ENCODE data around the gene NUDT16L1. TPM values are rescaled to one million over a fixed set of nuclear protein-coding genes. Genes with fewer than 3 reads are reported as not detected.

Gene NUDT16L1
- total and polyA plus RNA-seq, 5 donors = 30.5 to 62.3 (median 46.6) TPM

GRCh38 chr16:4684058-4684715 lies 9.2 kb upstream of the NUDT16L1 start:
- Histone ChIP-seq H3K9me3 (ENCODE audit: control insufficient read depth, low read length) (no peaks in the 10 kb centered on the region), H3K4me3 (ENCODE audit: low read length) (no peak overlapping the region), H3K27me3 (ENCODE audit: control insufficient read depth, insufficient read depth) (no peaks in the 10 kb centered on the region), H3K27ac (ENCODE audit: low read length) (no peak overlapping the region), H3K4me1 (ENCODE audit: control insufficient read depth, insufficient read depth, low read length) (peaks cover 2% of the 10 kb centered on the region)
- DNase-seq (peak in 2 of 3 donors; percentile 41 to 55), ATAC-seq (no peak)
- intact Hi-C loops (cut with DNase I) = no loop called here
- WGBS = 96% methylated on average over 23 of the region's 23 CpGs

- H3K4me3 ChIP-seq (ENCODE audit: low read length) = no peak overlapping the region
- no peaks in the 10 kb centered on the region for H3K27me3 ChIP-seq (ENCODE audit: control insufficient read depth, insufficient read depth)
- intact Hi-C loops (cut with DNase I) = no loop called here
- 92% methylated on average over 13 of the region's 13 CpGs for WGBS
- DNase-seq (peak in 2 of 3 donors; percentile 14 to 47), ATAC-seq (no peak)
- no peaks in the 10 kb centered on the region for H3K9me3 ChIP-seq (ENCODE audit: control insufficient read depth, low read length)
- no peak overlapping the region for H3K27ac ChIP-seq (ENCODE audit: low read length)
- H3K4me1 ChIP-seq (ENCODE audit: control insufficient read depth, insufficient read depth, low read length) = no peaks in the 10 kb centered on the region
Measured at GRCh38 chr16:4684763-4685162, 8.6 kb upstream of the NUDT16L1 start.

- DNase-seq = peak in 2 of 3 donors; percentile 43 to 51
Measured at GRCh38 chr16:4685292-4685691, 8.1 kb upstream of the NUDT16L1 start.

GRCh38 chr16:4685776-4686496 lies 7.4 kb upstream of the NUDT16L1 start:
- ATAC-seq (no peak), DNase-seq (peak in 2 of 3 donors; percentile 44 to 56)
- 96% methylated on average over 38 of the region's 38 CpGs for WGBS
- no peak overlapping the region for H3K4me3 ChIP-seq (ENCODE audit: low read length)
- intact Hi-C loops (cut with DNase I) = no loop called here
- no peaks in the 10 kb centered on the region for H3K27me3 ChIP-seq (ENCODE audit: control insufficient read depth, insufficient read depth)
- H3K27ac ChIP-seq (ENCODE audit: low read length) = no peak overlapping the region
- no peaks in the 10 kb centered on the region for H3K9me3 ChIP-seq (ENCODE audit: control insufficient read depth, low read length)
- H3K4me1 ChIP-seq (ENCODE audit: control insufficient read depth, insufficient read depth, low read length) = no peaks in the 10 kb centered on the region

More at GRCh38 chr16:4685292-4685691, 8.1 kb upstream of the NUDT16L1 start:
- WGBS = 81% methylated on average over 13 of the region's 13 CpGs
- H3K4me3 ChIP-seq (ENCODE audit: low read length) = no peak overlapping the region
- no peak overlapping the region for H3K27ac ChIP-seq (ENCODE audit: low read length)
- no peak for ATAC-seq
- no peaks in the 10 kb centered on the region for H3K4me1 ChIP-seq (ENCODE audit: control insufficient read depth, insufficient read depth, low read length)
- H3K9me3 ChIP-seq (ENCODE audit: control insufficient read depth, low read length) = no peaks in the 10 kb centered on the region
- intact Hi-C loops (cut with DNase I) = no loop called here
- no peaks in the 10 kb centered on the region for H3K27me3 ChIP-seq (ENCODE audit: control insufficient read depth, insufficient read depth)

GRCh38 chr16:4686497-4687210 lies 6.7 kb upstream of the NUDT16L1 start:
- no peak overlapping the region for H3K4me3 ChIP-seq (ENCODE audit: low read length)

GRCh38 chr16:4687416-4687815 lies 5.9 kb upstream of the NUDT16L1 start:
- Histone ChIP-seq H3K4me3 (ENCODE audit: low read length) (no peak overlapping the region), H3K4me1 (ENCODE audit: control insufficient read depth, insufficient read depth, low read length) (no peaks in the 10 kb centered on the region), H3K9me3 (ENCODE audit: control insufficient read depth, low read length) (no peaks in the 10 kb centered on the region), H3K27ac (ENCODE audit: low read length) (no peak overlapping the region), H3K27me3 (ENCODE audit: control insufficient read depth, insufficient read depth) (no peaks in the 10 kb centered on the region)
- ATAC-seq = no peak
- 80% methylated on average over 8 of the region's 8 CpGs for WGBS
- intact Hi-C loops (cut with DNase I) = no loop called here
- DNase-seq = peak in 2 of 3 donors; percentile 9 to 27

More at GRCh38 chr16:4686497-4687210, 6.7 kb upstream of the NUDT16L1 start:
- Histone ChIP-seq H3K27me3 (ENCODE audit: control insufficient read depth, insufficient read depth) (no peaks in the 10 kb centered on the region), H3K4me1 (ENCODE audit: control insufficient read depth, insufficient read depth, low read length) (no peaks in the 10 kb centered on the region), H3K27ac (ENCODE audit: low read length) (no peak overlapping the region), H3K9me3 (ENCODE audit: control insufficient read depth, low read length) (no peaks in the 10 kb centered on the region)
- intact Hi-C loops (cut with DNase I) = no loop called here
- peak in 2 of 3 donors; percentile 55 to 56 for DNase-seq
- WGBS = 91% methylated on average over 27 of the region's 27 CpGs
- no peak for ATAC-seq

- Histone ChIP-seq H3K9me3 (ENCODE audit: control insufficient read depth, low read length) (no peaks in the 10 kb centered on the region), H3K27me3 (ENCODE audit: control insufficient read depth, insufficient read depth) (no peaks in the 10 kb centered on the region), H3K4me1 (ENCODE audit: control insufficient read depth, insufficient read depth, low read length) (no peaks in the 10 kb centered on the region), H3K27ac (ENCODE audit: low read length) (no peak overlapping the region), H3K4me3 (ENCODE audit: low read length) (no peak overlapping the region)
- intact Hi-C loops (cut with DNase I) = no loop called here
- WGBS = 90% methylated on average over 39 of the region's 39 CpGs
- ATAC-seq (no peak), DNase-seq (peak; percentile 16 to 54 (median 53))
Measured at GRCh38 chr16:4687946-4688673, 5.3 kb upstream of the NUDT16L1 start.

GRCh38 chr16:4688674-4689045 lies 4.7 kb upstream of the NUDT16L1 start:
- Histone ChIP-seq H3K4me3 (ENCODE audit: low read length) (no peak overlapping the region), H3K9me3 (ENCODE audit: control insufficient read depth, low read length) (no peaks in the 10 kb centered on the region), H3K27ac (ENCODE audit: low read length) (no peak overlapping the region), H3K27me3 (ENCODE audit: control insufficient read depth, insufficient read depth) (no peaks in the 10 kb centered on the region), H3K4me1 (ENCODE audit: control insufficient read depth, insufficient read depth, low read length) (no peaks in the 10 kb centered on the region)
- ATAC-seq (no peak), DNase-seq (peak; percentile 24 to 65 (median 61))
- intact Hi-C loops (cut with DNase I) = no loop called here
- 93% methylated on average over 22 of the region's 22 CpGs for WGBS

GRCh38 chr16:4689091-4689671 lies 4.2 kb upstream of the NUDT16L1 start:
- 90% methylated on average over 21 of the region's 21 CpGs for WGBS
- no peak overlapping the region for H3K27ac ChIP-seq (ENCODE audit: low read length)
- H3K4me3 ChIP-seq (ENCODE audit: low read length) = no peak overlapping the region
- no peaks in the 10 kb centered on the region for H3K4me1 ChIP-seq (ENCODE audit: control insufficient read depth, insufficient read depth, low read length)
- no peaks in the 10 kb centered on the region for H3K27me3 ChIP-seq (ENCODE audit: control insufficient read depth, insufficient read depth)
- H3K9me3 ChIP-seq (ENCODE audit: control insufficient read depth, low read length) = no peaks in the 10 kb centered on the region
- intact Hi-C loops (cut with DNase I) = no loop called here
- DNase-seq (peak in 2 of 3 donors; percentile 48 to 50), ATAC-seq (no peak)

GRCh38 chr16:4689864-4690704 lies 3.3 kb upstream of the NUDT16L1 start:
- ATAC-seq (no peak), DNase-seq (peak; percentile 14 to 59 (median 44))
- intact Hi-C loops (cut with DNase I) = loop anchor here in 1 of 4 donors (10.0 kb wide), 1 partner anchor 265 kb away; the partner anchor contains the start of gene SEC14L5
- Histone ChIP-seq H3K9me3 (ENCODE audit: control insufficient read depth, low read length) (no peaks in the 10 kb centered on the region), H3K4me3 (ENCODE audit: low read length) (no peak overlapping the region), H3K27ac (ENCODE audit: low read length) (no peak overlapping the region), H3K4me1 (ENCODE audit: control insufficient read depth, insufficient read depth, low read length) (peaks cover under 1% of the 10 kb centered on the region), H3K27me3 (ENCODE audit: control insufficient read depth, insufficient read depth) (no peaks in the 10 kb centered on the region)
- 83% methylated on average over 31 of the region's 31 CpGs for WGBS

Measured in right cardiac atrium (tissue), 5 donors.